Measurements from ENCODE around the gene SUSD3.

- TF ChIP-seq CTCF (IDR thresholded peaks at IDR 0.05) (no peak), POLR2A (IDR thresholded peaks at IDR 0.05) (no peak), POLR2AphosphoS5 (IDR thresholded peaks at IDR 0.05) (no peak), EP300 (IDR thresholded peaks at IDR 0.05) (no peak)
Measured at GRCh38 chr9:93009337-93010015, 49.0 kb upstream of the SUSD3 start.
